HG02678 (cell line): ENCODE measurements around the gene PARP9.
A peak's percentile ranks its signal among the peaks of the same experiment; 100 is the strongest.
"Not testable (repeated sequence)": the region's sequence is repeated elsewhere in the genome, so short reads cannot be mapped to it uniquely, and the experiment has no call there.

ENCODE experiments used
- ATAC-seq: cut with Tn5 transposase; IDR thresholded peaks from one replicate; pipeline ENCODE4 v1.9.1; 2021; ENCODE audit warnings: mild to moderate bottlenecking, moderate library complexity; ENCODE audit not compliant: unreplicated experiment

Gene PARP9

DNA sequence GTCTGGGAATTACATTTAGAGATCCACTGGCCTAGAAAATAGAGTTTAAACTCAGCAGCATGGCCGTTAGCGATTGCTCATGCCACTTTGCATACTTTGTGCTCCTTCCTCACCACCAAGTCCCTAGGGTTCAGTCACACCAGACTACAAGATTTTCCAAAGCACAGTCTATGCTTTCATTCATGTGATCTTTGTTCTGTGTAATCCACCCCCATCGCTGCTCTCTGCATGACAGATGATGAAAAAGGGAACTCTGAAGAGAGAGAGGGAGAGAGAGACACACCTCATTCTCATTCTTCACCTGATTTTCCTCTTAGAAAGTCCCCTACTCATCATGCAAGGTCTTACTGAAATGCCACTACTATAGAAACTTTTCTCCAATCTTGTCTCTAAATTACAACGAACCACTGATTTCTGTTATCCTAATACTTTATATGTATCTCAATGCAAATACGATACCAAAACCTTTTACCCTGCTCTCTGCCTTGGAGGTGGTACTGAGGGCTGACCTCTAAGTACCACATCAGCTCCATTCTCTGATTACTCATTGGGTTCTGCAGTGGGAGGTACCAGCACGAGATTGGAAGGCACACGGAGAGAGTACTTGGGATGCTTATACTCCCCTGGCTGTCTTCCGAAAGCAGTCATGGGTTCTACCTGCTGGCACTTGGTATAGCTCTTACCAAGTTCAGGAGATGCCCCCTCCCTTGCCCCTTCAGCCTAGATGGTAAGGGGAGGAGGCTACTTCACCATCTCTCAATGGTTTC, 12.3 kb upstream of the PARP9 start:
- peak; percentile 86 for ATAC-seq

DNA sequence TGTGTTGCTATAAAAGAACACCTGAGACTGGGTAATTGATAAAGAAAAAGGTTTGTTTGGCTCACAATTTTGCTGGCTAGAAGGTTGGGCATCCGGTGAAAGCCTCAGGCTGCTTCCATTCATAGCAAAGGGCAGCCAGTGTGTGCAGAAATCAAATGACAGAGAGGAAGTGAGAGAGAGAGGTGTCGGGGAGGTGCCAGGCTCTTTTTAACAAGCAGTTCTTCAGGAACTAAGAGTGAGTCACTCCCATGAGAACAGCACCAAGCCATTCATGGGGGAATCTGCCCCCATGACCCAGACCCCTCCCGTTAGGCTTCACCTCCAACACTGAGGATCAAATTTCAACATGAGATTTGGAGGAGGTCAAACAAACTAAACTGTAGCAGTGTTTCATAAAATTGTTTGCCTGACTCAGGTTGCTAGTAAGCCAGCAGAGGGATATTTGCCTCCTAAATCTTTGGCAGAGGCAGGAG, 8.9 kb upstream of the PARP9 start:
- peak; percentile 24 for ATAC-seq

DNA sequence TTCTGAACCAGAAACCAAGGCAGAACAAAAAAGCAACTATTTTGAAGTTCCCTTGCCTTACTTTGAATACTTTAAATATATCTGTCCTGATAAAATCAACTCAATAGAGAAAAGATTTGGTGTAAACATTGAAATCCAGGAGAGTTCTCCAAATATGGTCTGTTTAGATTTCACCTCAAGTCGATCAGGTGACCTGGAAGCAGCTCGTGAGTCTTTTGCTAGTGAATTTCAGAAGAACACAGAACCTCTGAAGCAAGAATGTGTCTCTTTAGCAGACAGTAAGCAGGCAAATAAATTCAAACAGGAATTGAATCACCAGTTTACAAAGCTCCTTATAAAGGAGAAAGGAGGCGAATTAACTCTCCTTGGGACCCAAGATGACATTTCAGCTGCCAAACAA, 4.7 kb upstream of the PARP9 start:
- ATAC-seq = no peak

DNA sequence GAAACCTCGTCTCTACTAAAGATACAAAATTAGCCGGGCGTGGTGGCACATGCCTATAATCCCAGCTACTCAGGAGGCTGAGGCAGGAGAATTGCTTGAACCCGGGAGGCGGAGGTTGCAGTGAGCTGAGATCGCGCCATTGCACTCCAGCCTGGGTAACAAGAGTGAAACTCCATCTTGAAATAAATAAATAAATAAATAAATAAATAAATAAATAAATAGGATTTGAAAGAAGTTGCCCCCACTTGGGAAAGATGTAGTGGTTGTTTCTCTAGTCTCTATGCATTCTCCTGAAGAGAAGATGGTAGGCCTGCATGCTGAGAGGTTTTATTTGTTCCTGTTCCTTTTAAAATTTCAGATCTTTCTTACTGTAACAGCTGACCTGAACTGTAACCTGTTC, 4.0 kb upstream of the PARP9 start:
- not testable (repeated sequence) for ATAC-seq

DNA sequence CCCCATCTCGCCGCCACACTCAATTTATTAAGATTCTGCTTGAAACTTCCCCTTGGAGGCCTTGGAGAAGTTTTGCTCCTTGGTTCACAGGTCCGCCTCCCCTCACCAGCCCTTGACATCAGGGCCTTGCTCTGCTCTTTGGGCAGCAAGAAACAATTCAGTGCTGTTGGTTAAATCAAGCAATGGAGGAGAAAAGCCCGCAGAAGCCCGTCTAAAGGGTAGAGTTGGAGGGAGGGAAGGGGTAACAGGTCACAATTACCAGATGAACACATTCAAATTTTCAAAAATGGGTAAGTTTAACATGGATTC, 429 bp downstream of the PARP9 start:
- ATAC-seq = peak; percentile 4

DNA sequence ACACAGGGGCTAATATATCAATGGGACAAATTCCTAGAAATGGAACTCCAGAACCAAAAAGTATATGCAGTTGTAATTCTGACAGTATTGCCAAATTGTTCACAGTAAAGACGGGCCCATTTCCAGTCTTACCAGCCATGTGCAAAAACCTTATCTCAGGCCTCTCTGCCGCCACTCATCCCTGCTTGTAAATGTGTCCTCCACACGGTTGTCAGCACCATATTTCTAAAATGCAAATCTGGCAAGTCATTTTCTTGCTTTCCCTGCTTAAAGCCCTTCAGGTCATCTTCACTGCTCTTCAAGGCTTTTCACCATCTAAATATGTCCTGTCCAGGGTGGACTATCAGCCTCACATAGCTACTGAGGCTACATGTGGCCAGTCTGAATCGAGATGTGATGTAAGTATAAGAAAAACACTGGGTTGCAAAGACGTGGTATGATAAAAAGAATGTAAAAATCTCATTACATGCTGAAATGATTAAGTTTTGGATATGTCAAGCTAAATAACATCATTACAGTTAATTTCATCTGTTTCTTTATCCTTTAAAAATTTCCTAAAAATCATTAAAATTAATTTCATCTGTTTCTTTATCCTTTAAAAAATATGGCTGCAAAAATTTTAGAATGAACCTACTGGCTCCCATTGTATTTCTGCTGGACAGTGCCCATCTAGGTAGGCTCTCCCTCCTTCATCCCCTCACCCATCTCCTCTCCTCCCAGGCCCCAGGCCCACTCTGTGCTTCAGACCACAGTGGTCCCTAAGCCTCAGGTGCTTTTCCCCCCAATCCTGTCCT, 980 bp downstream of the PARP9 start:
- no peak for ATAC-seq

DNA sequence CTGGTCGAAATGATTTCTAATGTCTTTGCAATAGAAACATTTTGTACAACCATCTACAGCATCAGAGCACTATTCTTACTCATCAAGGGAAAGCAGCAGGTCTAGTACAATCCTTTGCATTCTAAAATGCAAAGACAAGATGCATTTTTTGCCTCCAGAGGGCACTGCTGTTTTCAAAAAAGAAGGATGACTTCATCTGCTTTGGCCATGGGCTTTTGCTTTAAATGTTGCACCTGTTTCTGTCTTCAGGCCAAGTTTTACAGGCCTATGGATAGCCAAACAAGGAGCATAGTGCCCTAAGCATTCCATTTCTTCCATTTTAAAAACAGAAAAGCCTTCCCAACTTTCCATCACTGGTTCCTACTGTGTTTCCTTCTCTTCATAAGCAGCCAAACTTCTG, 3.4 kb downstream of the PARP9 start:
- peak; percentile 35 for ATAC-seq

DNA sequence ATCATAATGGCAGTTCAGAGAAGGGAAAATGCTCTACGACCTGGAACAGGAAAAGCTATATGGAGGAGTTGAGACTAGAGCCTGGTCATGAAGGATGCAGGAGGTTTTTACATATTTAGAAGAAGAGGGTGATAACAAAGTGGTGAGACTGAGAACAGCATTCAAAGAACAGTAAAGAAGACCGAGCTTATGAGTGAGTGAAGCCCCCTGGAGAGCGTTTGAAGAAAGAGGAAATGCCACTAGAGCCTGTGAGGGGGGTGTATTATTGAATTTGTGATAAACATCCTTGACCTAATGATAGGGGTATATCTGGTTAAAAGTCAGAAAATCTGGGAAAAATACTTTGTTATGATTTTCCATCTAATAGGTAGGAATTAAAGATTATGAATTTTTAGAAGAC, 4.2 kb downstream of the PARP9 start:
- ATAC-seq = no peak

DNA sequence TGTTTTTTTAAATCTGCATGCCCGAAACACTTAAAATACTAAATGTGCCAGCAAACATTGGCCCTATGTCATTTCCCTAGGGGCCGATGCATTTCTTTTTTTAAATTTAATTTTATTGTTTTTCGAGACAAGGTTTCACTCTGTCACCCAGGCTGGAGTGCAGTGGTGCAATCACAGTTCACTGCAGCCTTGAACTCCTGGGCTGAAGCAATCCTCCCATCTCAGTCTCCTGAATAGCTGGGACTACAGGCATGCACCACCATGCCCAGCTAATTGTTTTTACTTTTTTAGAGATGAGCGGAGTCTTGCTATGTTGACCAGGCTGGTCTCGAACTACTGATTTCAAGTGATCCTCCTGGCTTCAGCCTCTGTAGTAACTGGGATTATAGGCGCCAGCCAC, 5.5 kb downstream of the PARP9 start:
- ATAC-seq = no peak

DNA sequence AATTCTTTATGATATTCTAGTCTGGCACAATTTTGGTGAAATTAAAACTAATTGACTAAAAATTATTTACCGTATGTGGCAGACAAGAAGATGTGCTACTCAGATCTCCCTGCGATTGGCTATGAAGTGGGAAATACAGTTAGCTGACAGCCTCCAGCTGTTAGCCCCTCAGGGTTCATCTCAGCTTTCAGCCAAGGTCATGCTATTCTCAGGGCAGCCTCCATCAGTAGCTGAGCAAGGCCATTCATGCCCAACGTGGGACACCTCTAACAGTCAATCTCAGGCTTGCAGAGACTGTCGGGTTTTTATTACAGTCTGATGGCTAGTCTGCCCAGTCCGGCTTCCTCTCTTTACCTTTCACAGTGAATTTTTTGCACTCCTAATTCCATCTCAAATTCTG, 6.7 kb downstream of the PARP9 start:
- no peak for ATAC-seq

DNA sequence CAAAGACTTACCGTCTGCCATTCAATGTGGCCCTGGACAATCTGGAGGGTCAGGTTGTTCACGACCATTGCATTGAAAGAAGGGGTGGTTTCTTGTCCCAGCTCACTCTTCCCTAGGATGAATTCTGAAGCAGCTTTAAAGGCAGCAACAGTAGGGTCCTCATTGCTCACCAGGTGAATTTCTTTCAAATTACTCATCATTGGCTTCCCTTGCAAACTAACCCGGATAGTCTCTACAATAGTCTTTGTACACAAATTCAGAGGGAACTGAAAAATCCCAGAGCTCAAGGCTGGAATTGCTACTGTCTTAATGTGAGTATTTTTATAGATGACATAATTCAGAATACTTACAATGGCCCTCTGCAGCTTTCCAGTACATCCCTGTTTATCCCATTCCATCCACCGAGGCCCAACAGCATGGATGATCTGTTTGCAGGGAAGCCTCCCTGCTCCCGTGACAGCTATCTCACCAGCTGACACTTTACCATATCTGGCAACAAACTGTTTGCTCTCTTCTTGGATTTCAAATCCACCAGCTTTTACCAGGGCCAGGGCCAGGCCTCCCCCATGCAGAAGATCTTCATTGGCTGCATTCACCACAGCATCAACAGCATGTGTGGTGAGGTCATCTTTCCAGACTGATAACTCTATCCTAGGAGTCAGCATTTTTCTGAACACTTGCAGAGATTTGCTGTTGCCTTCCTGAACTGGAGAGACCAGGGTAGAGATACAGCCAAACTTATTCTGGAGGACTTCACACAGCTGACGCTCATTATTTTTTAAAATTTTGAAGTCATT, 8.6 kb downstream of the PARP9 start:
- no peak for ATAC-seq

DNA sequence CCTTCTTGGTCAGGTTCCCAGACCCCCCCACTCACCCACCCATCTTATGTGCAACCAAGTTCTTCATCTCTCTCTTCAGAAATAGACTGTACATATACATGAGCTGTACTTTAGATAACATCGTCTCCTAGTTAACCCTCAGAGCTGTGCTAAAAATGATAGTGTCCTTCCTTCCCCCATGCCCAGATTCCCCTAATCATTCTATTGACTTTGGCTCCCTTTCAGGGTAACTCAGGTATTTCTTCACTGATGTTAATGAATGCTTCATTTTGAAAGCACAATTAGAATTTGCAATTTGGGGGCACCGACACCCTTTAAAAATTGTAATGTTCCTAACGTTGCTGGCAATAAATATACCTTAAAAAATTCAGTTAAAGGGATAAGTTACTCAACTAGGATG, 10.9 kb downstream of the PARP9 start:
- ATAC-seq = no peak

DNA sequence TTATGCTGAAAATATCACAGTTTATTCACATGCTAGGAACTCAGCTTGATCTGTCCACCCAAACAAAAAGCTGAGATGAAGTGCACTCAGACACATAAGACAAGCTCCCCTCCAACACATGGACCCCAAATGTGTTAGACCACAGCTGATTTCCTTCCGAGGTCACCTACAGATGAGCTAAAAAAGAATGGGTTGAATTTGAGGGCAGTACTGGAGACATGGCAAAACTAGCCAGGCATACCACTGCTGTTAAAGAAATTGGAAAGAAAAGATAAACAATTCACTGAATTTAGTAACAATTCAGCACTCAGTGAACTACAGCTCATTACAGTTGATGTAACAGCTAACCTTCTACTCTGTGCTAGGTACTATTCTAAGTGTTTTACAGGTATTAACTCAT, 15.5 kb downstream of the PARP9 start:
- no peak for ATAC-seq

DNA sequence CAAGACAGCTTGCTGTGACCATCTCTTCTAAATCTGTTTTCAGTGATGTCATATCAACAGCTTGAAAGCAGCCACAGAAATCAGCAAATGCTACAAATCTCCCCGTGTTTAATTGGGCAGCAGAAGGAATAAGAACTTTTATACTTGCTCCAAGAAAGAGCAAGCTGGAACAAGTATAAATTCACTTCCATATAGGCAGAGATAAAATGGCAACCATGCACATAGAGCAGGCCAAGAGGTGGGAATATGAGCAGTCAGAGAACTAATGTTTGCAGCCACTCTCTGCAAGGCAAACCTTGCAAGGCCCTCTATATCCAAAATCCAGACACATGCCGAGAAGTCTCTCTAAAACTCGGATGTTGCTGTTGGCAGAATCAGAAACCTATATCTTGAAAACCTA, 16.0 kb downstream of the PARP9 start:
- ATAC-seq = no peak

DNA sequence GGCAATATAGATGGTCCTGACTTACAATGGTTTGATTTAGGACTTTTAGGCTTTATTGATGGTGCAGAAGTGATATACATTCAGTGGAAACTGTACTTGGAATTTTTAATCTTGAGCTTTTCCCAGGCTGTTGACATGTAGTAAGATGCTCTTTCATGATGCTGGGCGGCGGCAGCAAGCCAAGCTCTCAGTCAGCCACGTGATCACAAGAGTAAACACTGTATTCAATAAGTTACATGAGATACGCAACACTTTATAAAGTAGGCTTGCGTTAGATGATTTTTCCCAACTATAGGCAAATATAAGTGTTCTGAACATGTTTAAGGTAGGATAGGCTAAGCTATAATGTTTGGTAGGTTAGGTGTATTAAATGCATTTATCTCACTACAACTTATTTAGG, 17.9 kb downstream of the PARP9 start:
- ATAC-seq = no peak

DNA sequence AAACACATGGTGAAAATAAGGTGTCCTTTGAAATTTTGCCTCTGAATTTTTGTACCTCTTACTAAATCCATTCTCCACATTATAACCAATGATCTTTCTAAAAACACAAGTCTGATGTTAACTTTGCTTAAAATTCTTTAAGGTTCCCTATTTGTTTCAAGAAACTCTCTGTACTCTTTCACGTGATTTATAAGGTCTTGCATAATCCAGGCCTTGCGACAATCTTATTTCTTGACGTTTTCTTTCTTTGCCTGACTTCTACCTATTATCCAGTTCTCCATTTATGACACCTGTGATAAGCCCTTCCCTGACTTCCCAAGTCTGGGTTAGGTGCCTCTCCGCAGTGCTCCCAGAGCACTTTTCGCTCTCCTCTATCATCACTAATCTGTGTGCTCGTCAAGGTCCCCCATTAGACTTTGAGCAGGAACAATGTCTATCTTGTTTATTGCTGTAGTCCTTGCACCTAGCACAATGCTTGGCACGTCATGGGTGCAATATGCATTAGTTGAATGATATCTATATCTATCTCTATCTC, 25.1 kb downstream of the PARP9 start:
- no peak for ATAC-seq

DNA sequence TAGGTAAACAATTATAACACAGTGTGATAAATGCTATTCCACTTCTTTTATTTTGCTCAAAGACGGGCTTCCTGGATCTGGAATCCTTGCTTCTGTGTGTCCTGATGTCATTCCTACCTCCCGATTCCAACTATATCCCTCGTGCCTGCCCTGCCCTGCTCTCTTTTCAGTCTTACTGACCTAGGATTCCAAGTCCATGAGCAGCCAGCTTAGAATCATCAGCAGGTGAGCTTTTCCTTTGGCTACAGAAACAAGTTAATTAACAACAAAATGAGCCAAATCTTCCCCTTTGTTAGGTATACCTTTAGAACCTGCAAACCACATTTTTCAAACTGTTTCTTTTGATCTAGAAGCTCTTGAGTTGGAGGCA, 27.5 kb downstream of the PARP9 start:
- no peak for ATAC-seq

DNA sequence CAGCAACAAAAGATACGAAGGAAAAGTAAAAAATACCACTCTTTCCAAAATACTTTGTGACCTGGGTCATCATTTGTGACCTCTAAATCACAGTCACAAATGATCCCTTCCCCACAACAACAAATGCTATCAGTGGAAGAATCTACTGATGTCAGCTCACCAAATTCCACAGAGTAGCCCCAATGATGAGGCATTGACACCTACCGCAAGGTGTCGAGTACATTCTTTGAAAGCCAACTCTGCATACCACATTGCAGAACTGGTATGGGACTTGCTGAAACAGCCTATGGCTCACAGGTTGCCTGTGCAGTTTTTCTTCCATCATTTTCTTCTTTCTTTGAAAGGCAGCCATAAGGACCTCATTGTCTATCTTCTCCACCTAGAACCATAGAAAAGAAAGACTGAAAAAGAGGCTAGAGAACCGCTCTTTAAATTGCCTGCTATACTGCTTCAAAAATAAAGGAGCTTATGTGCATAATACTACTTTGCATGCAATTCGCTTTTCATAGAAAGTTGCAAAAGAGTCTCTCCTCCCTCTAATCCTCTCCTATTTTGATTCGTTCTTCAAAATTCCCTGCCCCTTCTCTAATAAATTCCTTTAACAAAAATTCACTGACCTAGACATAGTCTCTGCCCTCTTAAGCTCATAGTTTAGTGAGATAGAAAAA, 28.0 kb downstream of the PARP9 start:
- ATAC-seq = no peak

DNA sequence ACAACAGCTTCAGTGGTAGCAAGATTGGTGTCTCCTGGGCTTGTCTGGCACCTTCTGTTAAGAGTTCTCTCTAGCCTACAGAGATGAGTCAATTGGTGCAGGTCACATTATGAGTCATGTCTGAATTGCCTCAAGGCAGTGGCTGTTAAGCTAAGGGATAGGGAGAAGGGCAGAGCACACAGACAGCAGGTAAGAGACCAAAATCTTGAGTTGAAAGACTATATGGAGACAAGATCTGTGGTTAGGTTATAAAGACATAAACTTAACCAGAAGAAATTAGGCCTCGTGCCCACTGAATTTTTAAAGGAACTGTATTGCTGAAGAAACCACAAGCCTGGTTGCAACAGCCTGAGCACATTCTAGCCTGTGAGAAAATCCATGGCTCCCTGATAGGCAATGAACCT, 30.2 kb downstream of the PARP9 start:
- ATAC-seq = peak; percentile 100

DNA sequence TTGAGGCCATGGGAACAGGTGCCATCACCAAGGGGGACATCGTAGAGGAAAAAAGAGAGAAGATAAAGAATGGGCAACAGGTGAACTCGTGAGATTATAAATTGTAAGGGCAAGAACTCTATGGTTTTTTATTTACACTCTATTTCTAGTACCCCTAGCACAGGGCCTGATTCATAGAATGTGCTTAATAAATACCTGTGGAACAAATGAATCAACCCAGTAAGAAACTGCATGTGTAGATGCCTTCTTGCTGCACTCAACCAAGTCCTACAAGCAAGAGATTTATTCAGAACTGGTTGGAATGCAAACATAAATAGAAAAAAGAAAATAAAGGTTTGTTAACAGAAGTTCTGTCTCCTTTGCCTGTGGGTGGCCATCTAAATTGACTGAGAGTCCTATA, 30.6 kb downstream of the PARP9 start:
- ATAC-seq = no peak

DNA sequence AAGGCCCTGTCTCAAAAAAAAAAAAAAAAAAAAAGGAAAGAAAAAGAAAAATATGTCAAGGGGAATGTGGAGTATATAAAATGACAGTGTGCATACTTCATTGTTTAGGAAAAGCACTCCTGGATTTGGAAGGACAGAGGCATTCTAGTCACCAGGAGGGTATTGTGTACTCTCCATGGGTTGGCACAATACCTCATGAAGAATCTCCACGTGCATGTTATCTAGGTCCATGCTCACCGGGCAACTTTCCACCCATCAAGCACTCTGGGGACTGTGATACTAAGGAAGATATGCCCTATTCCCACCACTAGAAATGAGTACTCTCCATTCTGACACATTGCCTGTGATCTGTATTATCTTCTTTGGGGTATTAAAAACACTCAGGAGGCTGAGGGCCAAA, 33.9 kb downstream of the PARP9 start:
- ATAC-seq = no peak
